Ramos (cell line): ENCODE data around the gene ZBTB7C.

ENCODE experiments used
- in situ Hi-C: fragments of 300-500 bp; cut with MboI; formaldehyde crosslinking; loops from one replicate; pipeline ENCODE4 v1.14.3; 2022; ENCODE audit warnings: low sequenced_read_pairs; ENCODE audit not compliant: unreplicated experiment

Gene ZBTB7C

DNA sequence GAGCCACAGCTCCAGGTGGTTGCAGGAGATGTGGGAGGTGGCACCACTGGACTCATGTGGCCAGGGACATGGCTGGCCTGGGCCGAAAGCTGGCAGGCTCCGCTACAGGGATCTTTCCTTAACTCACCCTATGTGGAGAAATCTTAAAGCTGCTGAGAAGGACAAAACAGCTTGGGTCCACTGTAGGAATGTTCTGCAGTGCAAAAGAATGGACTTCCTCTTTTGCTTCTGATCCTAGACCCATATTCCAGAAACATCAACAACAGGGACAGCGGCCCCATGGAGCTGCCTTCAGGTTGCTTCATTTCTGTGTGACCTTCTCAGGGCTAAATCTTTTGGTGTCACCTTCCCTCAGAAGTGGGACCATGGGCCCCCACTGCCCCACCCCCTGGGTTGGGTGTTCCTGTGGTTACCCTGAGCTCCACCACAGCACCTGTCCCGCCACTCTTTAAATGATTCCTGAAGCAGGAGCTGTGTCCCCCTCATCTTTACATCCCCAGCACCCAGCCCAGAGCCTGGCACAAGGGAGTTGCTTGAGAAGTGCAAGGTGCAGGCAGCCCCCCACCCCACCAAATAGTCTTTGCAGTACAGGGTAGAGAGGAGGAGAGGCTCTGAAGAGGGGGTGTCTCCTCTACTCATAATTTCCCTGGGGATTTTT is 205.8 kb downstream of the ZBTB7C start:
- in situ Hi-C loops, result no loop called here

DNA sequence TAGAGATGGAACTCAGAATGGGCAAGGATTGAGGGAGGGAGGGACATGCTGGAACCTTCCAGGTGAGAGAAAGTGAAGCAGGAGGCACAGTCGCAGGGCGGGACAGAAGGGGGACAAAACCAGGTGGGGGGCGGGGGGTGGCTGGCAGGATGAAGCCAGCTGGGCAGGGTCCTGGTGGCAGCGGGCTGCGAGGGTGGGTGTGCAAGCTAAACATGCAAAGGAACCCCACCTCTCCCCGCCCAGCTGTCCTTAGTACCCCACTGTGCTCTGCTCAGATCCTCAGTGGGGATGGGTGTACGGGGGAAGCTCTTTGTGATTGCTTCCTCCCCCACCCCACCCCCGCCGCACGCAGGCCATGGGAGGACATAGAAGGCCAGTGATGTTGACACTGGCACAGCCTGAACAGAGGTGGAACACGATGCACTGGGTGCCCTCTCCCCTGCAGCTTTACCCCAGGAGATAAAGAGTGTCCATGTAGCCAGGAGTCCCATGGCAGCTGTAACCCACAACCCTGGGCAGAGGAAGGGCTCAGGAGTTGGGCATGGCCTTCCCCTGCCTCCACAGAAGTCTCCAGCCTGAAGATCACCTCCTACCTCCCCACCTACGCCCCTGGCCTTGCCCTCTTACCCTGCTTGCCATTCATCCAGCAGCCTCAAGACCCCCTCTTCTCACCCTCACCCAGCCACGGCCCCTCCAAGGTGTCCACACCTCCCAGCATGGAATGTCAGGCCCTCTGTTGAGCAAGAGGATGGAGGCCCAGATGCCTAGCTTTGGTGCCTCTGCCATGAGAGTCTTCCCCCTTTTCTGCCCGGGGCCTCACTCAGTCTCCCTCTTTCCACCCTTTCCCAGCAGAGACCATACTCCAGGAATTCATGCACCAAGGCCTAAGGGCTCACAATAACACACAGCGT is 206.6 kb downstream of the ZBTB7C start:
- in situ Hi-C loops, result no loop called here

DNA sequence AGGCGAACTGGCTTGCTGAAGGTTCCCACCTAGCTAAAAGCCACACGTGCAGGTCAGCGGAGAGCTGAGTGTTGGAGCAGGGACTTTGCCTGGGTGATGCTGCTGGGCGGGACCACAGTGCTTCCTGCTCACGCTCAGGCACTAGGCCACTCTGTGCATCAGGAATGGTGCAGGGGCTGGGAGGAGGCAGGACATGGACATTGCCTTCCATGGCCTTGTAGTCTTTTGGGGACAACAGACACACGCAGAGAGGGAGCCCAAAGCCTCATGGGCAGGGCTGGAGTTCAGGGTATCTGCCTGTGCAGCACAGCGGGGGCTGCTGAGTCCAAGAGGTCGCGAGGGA is 207.2 kb downstream of the ZBTB7C start:
- in situ Hi-C loops, result no loop called here

GRCh38 chr18:48201337-48202005 is 207.7 kb downstream of the ZBTB7C start:
- in situ Hi-C loops, result no loop called here

DNA sequence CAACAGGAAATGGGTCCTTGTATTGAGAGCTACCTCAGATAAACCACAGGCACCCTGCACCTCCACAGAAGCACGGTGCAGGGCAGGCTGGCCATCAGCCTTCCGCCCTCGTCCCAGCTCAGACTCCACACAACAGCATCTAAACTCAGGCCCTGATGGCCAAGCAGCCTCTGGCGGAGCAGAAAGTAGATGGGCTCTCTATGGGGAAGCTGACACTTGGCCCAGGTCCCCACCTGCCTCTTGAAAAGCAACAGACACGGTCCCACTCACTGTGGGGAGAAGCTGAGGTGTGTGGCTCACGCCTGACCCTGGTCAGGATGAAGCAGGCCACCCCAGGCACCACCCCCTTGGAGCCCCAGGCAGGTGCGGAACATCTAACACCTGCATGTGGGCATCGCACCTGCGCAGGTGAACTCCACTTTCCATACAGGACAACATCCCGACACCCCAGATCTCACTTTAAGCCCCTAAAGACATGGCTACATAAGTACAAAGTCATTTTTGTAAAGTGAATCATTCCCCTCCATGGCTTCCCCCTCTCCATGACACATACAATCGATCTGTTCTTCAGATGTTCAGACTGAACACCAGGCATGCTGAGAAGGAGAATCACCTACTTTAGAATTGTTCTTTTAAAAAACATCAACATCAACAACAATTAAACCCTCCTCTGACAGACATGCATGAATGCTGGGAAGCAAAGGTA is 208.4 kb downstream of the ZBTB7C start:
- in situ Hi-C loops, result no loop called here

DNA sequence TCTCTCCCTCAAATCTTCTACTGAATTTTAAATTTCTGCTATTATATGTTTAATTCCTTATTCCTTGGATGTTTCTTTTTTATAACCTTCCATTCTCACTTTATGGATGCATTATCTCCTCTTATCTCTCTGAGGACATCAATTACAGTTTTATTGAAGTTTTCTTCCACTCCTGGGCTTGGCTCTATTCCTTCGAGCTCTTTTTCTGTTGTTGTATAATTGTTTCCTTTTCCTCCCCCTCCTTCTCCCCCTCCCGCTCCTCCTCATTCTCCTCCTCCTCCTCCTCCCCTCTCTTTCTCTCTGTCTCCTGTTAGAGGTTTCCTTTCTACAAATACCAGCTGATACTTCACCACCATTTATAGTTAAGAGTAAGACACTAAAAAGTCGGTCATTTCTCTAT is 209.8 kb downstream of the ZBTB7C start:
- in situ Hi-C loops, result no loop called here

- in situ Hi-C loops, result no loop called here
Observed at GRCh38 chr18:48197819-48198218, 211.4 kb downstream of the ZBTB7C start.

- in situ Hi-C loops, result no loop called here
Observed at GRCh38 chr18:48195787-48196186, 213.4 kb downstream of the ZBTB7C start.

- in situ Hi-C loops, result no loop called here
Observed at GRCh38 chr18:48194591-48195181, 214.5 kb downstream of the ZBTB7C start.

DNA sequence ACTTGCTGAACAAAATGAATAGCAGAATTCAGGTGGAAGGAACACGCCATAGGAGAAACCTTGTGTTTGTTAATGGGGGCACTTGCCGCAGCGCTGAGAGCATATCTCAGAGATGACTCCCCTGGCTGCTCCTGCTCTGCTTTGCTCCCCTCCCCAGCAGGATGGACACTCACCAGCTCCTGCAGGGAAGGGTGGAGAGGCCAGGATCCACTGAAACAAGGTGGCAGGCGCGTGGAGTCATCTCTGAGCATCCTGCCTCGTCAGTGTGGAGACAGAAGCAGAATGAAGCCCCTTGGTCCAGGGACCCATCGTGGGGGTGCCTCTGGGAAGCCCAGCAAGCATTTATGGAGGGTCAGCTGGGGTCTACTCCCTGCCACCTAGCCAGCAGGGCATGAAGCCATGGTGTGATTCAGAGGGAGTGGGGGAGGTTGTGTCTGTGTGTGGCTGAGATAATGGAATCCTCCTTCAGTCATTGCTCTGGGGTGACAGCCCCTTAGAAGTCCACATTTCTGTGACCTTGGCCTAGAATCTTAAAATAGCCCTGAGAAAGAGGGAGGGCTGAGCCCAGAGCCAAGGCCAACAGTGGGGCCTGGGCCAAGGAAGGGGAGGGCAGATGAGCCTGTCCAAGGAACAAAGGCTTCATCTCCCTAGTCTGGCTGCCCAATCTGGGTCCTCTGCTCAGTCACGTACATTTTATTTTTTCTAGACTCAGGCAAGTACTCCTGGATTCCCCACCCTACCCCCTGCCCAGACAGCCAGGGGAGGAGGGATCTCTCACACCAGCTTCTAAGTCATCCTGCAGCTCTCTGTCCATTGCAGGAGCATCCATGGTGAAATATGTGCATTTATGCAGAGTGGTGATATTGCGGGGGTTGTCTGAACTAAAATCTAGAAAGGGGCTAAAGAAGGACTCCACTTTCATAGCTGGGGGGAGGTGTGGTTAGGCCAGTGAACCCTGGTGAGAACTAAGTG is 215.4 kb downstream of the ZBTB7C start:
- in situ Hi-C loops, result no loop called here

GRCh38 chr18:48192542-48192941 is 216.6 kb downstream of the ZBTB7C start:
- in situ Hi-C loops, result no loop called here

DNA sequence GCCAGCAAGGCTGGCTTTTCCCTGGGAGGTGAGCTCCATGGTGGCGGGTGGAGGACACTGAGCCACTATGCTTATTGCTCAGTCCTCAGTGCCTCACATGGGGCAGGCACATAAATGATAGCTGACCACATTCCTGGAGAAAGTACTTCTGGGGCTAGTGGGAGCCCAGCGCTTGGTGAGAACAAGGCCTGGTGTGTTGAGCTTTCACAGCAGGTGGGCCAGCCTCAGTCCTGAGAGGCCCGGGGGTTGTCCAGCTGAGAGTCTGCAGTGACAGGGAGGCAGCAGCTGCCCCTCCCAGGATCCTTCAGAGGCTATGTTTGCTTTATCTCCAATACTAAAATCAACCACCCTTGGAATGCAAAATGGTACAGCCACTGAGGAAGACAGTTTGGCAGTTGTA is 217.7 kb downstream of the ZBTB7C start:
- in situ Hi-C loops, result no loop called here

DNA sequence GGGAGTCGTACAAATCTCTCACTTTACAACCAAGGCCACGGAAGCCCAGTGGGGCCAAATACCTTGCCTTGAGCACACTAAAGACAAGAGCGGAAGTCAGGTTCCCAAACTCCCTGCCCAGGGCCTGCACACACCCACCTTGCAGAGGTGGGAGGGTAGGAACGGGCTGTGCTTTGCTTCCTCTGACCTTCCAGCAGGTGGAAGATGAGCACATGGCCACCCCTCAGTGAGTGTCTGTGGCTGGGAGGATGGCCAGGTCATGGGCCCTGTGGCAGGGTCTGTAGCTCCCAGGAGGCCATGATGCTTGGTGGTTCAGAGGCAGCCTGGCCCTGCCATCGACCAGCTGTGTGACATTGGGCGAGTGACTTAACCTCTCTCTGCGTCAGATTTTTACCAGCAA is 218.2 kb downstream of the ZBTB7C start:
- in situ Hi-C loops, result no loop called here

- in situ Hi-C loops, result no loop called here
Observed at GRCh38 chr18:48188609-48189008, 220.6 kb downstream of the ZBTB7C start.

DNA sequence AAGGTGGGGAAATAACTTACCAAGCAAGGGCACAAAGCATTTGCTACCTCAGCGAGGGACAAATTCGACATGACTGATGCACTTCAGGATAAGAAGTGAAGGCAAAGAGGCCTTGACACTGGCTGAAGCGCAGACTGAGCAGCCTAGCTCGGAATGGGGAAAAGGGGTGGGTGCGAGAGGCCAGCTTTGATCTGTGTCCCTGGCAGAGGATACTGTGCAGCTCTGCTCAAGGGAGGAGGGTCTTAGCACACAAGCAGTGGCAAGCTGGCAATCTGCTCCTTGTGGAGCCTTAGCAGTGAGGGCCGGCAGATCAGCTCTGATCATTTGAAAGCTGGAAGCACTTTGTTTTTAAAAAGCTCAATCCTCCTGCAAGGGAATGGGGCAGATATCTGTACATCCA is 222.3 kb downstream of the ZBTB7C start:
- in situ Hi-C loops, result no loop called here

DNA sequence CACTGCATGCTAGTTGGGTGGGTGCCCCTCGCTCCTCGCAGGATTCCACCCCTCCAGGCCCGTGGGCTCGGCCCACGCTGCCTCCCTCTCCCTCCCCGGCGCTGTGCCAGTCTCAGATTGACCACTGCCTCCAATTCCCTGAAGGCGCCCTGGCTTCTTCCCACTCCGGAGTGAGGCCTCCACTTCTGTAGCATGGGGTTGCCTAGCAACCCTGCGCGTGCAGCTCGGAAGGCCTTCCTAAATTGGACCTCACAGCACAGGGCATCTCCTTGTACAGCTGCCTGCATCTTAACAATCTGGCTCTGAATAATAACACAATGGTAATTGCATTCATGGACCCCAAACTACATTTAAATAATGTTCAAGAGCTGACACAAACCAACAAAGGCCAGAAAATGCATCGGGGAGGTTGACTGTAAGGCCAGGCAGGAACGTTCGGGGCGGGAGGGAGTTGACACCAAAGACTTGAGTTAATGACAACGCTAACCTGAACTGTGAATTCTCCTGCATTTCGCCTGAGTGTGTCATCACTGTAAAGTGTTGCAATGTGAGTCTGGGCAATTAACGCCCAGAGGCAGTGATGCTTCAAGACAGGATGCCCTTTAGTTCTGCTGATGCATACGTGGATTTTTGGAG is 222.9 kb downstream of the ZBTB7C start:
- in situ Hi-C loops, result no loop called here

- in situ Hi-C loops, result no loop called here
Observed at GRCh38 chr18:48184118-48184517, 225.1 kb downstream of the ZBTB7C start.

DNA sequence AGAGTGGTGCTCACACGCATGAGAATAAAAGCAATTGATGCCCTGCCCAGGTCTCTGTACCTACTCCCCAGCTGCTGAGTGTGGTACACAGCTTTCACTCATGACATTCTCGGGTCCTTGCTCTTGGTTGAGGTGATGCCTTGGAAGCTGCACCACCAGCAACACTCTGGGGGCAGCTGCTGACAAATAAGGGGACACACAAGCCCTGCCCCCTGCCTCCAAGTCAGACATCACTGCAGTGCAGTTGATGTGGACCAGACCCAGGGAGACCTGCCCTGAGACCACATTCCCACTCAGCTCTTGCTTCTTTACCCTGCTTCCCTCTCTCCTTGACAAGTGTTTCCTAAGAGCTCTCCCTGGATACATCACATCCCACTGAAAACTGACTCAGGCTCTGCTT is 225.6 kb downstream of the ZBTB7C start:
- in situ Hi-C loops, result no loop called here

DNA sequence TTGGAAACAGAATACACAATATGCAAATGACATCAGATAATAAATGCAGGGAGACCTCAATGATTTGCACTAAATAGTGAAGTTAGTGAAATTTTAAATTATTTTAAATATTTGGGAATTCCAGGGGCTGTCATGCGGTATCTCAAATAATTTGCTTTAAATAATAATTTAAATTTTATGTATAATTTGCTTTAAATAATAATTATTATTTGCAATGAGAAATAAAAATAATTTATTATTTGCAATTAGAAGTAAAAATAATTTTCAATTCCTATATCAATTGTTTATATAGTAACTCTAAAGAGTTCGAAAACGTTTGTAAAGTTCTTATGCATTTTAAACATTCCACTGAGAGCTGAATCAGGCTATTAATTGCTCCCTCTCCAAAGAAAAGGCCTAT is 226.4 kb downstream of the ZBTB7C start:
- in situ Hi-C loops, result no loop called here
